ENCODE measurements around the gene FOXF2. TPM values are rescaled to one million over a fixed set of nuclear protein-coding genes. Genes with fewer than 3 reads are reported as not detected.

Gene FOXF2
- total and polyA plus RNA-seq, 2 of the 13 experiments (the other 11 are each of a cell fraction or from before 2014, with no cell fraction given): not detected

DNA sequence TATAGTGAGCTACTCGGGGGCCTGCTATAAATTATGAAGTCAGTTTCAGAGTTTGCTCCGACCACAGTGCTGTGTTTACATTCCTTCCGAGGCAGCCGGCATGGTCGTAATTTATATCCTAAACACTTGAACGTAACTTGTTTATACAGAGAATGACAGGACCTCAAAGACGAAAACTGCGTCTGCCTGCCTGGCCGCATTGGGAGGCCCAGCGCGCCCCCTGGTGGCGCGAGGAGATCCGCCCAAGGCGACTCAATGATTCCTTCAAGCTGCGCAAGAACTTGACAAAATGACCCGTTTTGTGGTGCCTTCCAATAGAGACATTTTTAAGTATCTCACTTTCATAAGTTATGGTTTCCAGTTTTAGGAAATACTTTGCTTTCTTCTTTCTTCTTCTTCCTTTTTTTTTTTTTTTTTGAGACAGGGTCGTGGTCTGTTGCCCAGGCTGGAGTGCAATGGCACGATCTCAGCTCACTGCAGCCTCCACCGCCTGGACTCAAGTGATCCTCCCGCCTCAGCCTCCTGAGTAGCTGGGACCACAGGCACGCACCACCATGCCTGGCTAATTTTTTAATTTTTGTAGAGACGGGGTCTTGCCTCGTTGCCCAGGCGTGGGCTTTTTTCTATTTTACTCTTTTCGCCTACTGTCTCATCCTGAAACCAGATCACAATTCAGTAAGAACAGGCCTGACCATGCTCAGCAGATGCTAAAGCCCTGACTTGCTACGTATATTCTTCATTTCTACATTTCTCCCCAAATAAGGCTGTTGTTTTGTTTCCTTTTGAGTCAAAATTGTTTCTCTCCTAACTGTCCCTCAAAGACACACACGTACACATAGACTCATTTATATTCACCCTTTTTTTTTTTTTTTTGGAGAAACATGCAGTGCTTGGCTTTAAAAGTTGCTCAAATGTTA, 7.8 kb downstream of the FOXF2 start (continued):
- TF ChIP-seq, protein P1, sequence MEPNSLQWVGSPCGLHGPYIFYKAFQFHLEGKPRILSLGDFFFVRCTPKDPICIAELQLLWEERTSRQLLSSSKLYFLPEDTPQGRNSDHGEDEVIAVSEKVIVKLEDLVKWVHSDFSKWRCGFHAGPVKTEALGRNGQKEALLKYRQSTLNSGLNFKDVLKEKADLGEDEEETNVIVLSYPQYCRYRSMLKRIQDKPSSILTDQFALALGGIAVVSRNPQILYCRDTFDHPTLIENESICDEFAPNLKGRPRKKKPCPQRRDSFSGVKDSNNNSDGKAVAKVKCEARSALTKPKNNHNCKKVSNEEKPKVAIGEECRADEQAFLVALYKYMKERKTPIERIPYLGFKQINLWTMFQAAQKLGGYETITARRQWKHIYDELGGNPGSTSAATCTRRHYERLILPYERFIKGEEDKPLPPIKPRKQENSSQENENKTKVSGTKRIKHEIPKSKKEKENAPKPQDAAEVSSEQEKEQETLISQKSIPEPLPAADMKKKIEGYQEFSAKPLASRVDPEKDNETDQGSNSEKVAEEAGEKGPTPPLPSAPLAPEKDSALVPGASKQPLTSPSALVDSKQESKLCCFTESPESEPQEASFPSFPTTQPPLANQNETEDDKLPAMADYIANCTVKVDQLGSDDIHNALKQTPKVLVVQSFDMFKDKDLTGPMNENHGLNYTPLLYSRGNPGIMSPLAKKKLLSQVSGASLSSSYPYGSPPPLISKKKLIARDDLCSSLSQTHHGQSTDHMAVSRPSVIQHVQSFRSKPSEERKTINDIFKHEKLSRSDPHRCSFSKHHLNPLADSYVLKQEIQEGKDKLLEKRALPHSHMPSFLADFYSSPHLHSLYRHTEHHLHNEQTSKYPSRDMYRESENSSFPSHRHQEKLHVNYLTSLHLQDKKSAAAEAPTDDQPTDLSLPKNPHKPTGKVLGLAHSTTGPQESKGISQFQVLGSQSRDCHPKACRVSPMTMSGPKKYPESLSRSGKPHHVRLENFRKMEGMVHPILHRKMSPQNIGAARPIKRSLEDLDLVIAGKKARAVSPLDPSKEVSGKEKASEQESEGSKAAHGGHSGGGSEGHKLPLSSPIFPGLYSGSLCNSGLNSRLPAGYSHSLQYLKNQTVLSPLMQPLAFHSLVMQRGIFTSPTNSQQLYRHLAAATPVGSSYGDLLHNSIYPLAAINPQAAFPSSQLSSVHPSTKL (CRISPR knock-in tag; IDR thresholded peaks at IDR 0.05): 0 out of 2 replicates have a peak, but pooled peaks have one; percentile 34
- peak; percentile 65; the same call in 1 of the 2 replicates for TF ChIP-seq KDM2A (CRISPR knock-in tag; IDR thresholded peaks at IDR 0.05; ENCODE audit: borderline replicate concordance, low read depth)
- TF ChIP-seq, protein P2, sequence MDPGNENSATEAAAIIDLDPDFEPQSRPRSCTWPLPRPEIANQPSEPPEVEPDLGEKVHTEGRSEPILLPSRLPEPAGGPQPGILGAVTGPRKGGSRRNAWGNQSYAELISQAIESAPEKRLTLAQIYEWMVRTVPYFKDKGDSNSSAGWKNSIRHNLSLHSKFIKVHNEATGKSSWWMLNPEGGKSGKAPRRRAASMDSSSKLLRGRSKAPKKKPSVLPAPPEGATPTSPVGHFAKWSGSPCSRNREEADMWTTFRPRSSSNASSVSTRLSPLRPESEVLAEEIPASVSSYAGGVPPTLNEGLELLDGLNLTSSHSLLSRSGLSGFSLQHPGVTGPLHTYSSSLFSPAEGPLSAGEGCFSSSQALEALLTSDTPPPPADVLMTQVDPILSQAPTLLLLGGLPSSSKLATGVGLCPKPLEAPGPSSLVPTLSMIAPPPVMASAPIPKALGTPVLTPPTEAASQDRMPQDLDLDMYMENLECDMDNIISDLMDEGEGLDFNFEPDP (CRISPR knock-in tag; conservative IDR thresholded peaks at IDR 0.05): 0 out of 2 replicates have a peak, but pooled peaks have one; percentile 17
- TF ChIP-seq, protein P3, sequence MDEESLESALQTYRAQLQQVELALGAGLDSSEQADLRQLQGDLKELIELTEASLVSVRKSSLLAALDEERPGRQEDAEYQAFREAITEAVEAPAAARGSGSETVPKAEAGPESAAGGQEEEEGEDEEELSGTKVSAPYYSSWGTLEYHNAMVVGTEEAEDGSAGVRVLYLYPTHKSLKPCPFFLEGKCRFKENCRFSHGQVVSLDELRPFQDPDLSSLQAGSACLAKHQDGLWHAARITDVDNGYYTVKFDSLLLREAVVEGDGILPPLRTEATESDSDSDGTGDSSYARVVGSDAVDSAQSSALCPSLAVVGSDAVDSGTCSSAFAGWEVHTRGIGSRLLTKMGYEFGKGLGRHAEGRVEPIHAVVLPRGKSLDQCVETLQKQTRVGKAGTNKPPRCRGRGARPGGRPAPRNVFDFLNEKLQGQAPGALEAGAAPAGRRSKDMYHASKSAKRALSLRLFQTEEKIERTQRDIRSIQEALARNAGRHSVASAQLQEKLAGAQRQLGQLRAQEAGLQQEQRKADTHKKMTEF (CRISPR knock-in tag; IDR thresholded peaks at IDR 0.05): peak; percentile 32; the same call in 1 of the 2 replicates
- TF ChIP-seq ZNF782 (CRISPR knock-in tag; IDR thresholded peaks at IDR 0.05; ENCODE audit: borderline replicate concordance): no peak
- TF ChIP-seq MEIS2 (CRISPR knock-in tag; IDR thresholded peaks at IDR 0.05): 0 out of 2 replicates have a peak, but pooled peaks have one; percentile 18
- TF ChIP-seq SP140L (CRISPR knock-in tag; IDR thresholded peaks at IDR 0.05; ENCODE audit: borderline replicate concordance): no peak
- no peak for TF ChIP-seq ETV6 (CRISPR knock-in tag; conservative IDR thresholded peaks at IDR 0.05)
- TF ChIP-seq MYC (CRISPR knock-in tag; IDR thresholded peaks at IDR 0.05; ENCODE audit: borderline replicate concordance): no peak
- no peak for TF ChIP-seq CBX2 (IDR thresholded peaks at IDR 0.05; ENCODE audit: low read depth, low read length)
- TF ChIP-seq CBX2 (CRISPR knock-in tag; IDR thresholded peaks at IDR 0.05; ENCODE audit: low read depth): peak; percentile 50; the same call in 1 of the 2 replicates
- TF ChIP-seq ZNF773 (CRISPR knock-in tag; IDR thresholded peaks at IDR 0.05; ENCODE audit: borderline replicate concordance): no peak
- TF ChIP-seq NFKB2 (CRISPR knock-in tag; IDR thresholded peaks at IDR 0.05; ENCODE audit: borderline replicate concordance): peak; percentile 50; the same call in 1 of the 2 replicates
- 0 out of 2 replicates have a peak, but pooled peaks have one; percentile 26 for TF ChIP-seq ZNF264 (CRISPR knock-in tag; IDR thresholded peaks at IDR 0.05)
- no peak for TF ChIP-seq ZIK1 (CRISPR knock-in tag; IDR thresholded peaks at IDR 0.05; ENCODE audit: borderline replicate concordance, low read depth)
- no peak for TF ChIP-seq ZNF180 (CRISPR knock-in tag; IDR thresholded peaks at IDR 0.05; ENCODE audit: borderline replicate concordance, low read depth)
- TF ChIP-seq STAG1 (CRISPR knock-in tag; IDR thresholded peaks at IDR 0.05): peak; percentile 97
- TF ChIP-seq ERF (CRISPR knock-in tag; IDR thresholded peaks at IDR 0.05): 0 out of 2 replicates have a peak, but pooled peaks have one; percentile 32
- TF ChIP-seq, protein P4, sequence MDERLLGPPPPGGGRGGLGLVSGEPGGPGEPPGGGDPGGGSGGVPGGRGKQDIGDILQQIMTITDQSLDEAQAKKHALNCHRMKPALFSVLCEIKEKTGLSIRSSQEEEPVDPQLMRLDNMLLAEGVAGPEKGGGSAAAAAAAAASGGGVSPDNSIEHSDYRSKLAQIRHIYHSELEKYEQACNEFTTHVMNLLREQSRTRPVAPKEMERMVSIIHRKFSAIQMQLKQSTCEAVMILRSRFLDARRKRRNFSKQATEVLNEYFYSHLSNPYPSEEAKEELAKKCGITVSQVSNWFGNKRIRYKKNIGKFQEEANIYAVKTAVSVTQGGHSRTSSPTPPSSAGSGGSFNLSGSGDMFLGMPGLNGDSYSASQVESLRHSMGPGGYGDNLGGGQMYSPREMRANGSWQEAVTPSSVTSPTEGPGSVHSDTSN (CRISPR knock-in tag; IDR thresholded peaks at IDR 0.05): no peak
- TF ChIP-seq ZKSCAN8 (CRISPR knock-in tag; IDR thresholded peaks at IDR 0.05; ENCODE audit: borderline replicate concordance): 0 out of 2 replicates have a peak, but pooled peaks have one; percentile 22

Measured in HepG2 (cell line).